ENCODE data around the gene HCST. TPM values are rescaled to one million over a fixed set of nuclear protein-coding genes. Genes with fewer than 3 reads are reported as not detected.

The HCST gene
- total and polyA plus RNA-seq, 4 donors: 2.0 to 13.3 (median 3.8) TPM

GRCh38 chr19:35897706-35898451 is 4.5 kb upstream of the HCST start:
- H3K4me3 ChIP-seq (ENCODE audit: low read depth in 1 of 3, low read length in 3 of 3): peak overlapping the region in 1 of 3 donors; percentile 61
- peaks cover 0 to 4% (median 2%) of the 10 kb centered on the region in 4 donors for H3K4me1 ChIP-seq (ENCODE audit: control insufficient read depth in 4 of 4, insufficient read depth in 4 of 4, low read length in 3 of 4)
- TF ChIP-seq CTCF (IDR thresholded peaks at IDR 0.05; ENCODE audit: low read depth, low read length, missing input control): no peak
- no peak for TF ChIP-seq MAX (IDR thresholded peaks at IDR 0.05)
- TF ChIP-seq JUND (IDR thresholded peaks at IDR 0.05): no peak
- no peak for TF ChIP-seq HNF4G (IDR thresholded peaks at IDR 0.05)
- no peak for TF ChIP-seq GABPA (IDR thresholded peaks at IDR 0.05 in 1 of 2, conservative IDR thresholded peaks at IDR 0.05 in 1 of 2)
- no peak for TF ChIP-seq EGR1 (IDR thresholded peaks at IDR 0.05; ENCODE audit: low read depth in 2 of 2)
- no peak for TF ChIP-seq SP1 (IDR thresholded peaks at IDR 0.05)
- no peak for TF ChIP-seq NR2F2 (IDR thresholded peaks at IDR 0.05)
- TF ChIP-seq FOXA2 (IDR thresholded peaks at IDR 0.05): no peak
- no peak for TF ChIP-seq HNF4A (conservative IDR thresholded peaks at IDR 0.05)
- no peak for TF ChIP-seq RXRA (IDR thresholded peaks at IDR 0.05)
- no peak for TF ChIP-seq FOXA1 (IDR thresholded peaks at IDR 0.05)
- no peak for TF ChIP-seq YY1 (IDR thresholded peaks at IDR 0.05)
- TF ChIP-seq ZBTB33 (IDR thresholded peaks at IDR 0.05): no peak
- no peak for TF ChIP-seq REST (IDR thresholded peaks at IDR 0.05)
- peak overlapping the region in 1 of 2 donors; percentile 91 for H3K27ac ChIP-seq (ENCODE audit: low read depth in 1 of 2, low read length in 2 of 2)
- no peak for DNase-seq (ENCODE audit: low spot score)
- no peaks in the 10 kb centered on the region for H3K9me3 ChIP-seq (ENCODE audit: control insufficient read depth in 4 of 4, low read length in 3 of 4)
- H3K36me3 ChIP-seq (ENCODE audit: control insufficient read depth in 4 of 4, insufficient read depth in 3 of 4, low read depth in 1 of 4, low read length in 3 of 4): peaks cover 3 to 15% (median 6%) of the 10 kb centered on the region in 4 donors
- H3K27me3 ChIP-seq (ENCODE audit: control insufficient read depth in 4 of 4, insufficient read depth in 4 of 4, low read length in 3 of 4): no peaks in the 10 kb centered on the region
- peak overlapping the region in 1 of 2 donors; percentile 70 for H3K9ac ChIP-seq (ENCODE audit: low read depth in 1 of 2, low read length in 2 of 2)
- WGBS: 94% methylated on average over 13 of the region's 13 CpGs

GRCh38 chr19:35898499-35898809 is 3.9 kb upstream of the HCST start:
- Histone ChIP-seq H3K4me1 (ENCODE audit: control insufficient read depth in 4 of 4, insufficient read depth in 4 of 4, low read length in 3 of 4) (peaks cover 0 to 4% (median 2%) of the 10 kb centered on the region in 4 donors), H3K27me3 (ENCODE audit: control insufficient read depth in 4 of 4, insufficient read depth in 4 of 4, low read length in 3 of 4) (no peaks in the 10 kb centered on the region), H3K36me3 (ENCODE audit: control insufficient read depth in 4 of 4, insufficient read depth in 3 of 4, low read depth in 1 of 4, low read length in 3 of 4) (peaks cover 0 to 13% (median 6%) of the 10 kb centered on the region in 4 donors), H3K27ac (ENCODE audit: low read depth in 1 of 2, low read length in 2 of 2) (peak overlapping the region; percentile 87 to 91), H3K4me3 (ENCODE audit: low read depth in 1 of 3, low read length in 3 of 3) (peak overlapping the region in 1 of 3 donors; percentile 61), H3K9me3 (ENCODE audit: control insufficient read depth in 4 of 4, low read length in 3 of 4) (no peaks in the 10 kb centered on the region), H3K9ac (ENCODE audit: low read depth in 1 of 2, low read length in 2 of 2) (peak overlapping the region in 1 of 2 donors; percentile 70)
- TF ChIP-seq RAD21 (IDR thresholded peaks at IDR 0.05): no peak
- no peak for TF ChIP-seq HNF4A (conservative IDR thresholded peaks at IDR 0.05)
- WGBS: 56% methylated on average over 17 of the region's 17 CpGs
- DNase-seq (ENCODE audit: low spot score): no peak
